HEK293 (cell line): ENCODE data around the gene RNF217.

ENCODE experiments used
- CTCF ChIA-PET: fragments of 350-600 bp; formaldehyde crosslinking; extraction: SDS; loops from one replicate; lab custom pipeline; 2021; ENCODE audit warnings: antibody characterized with exemption; lab: Yijun Ruan, JAX
- POLR2A ChIA-PET: fragments of 300-600 bp; formaldehyde crosslinking; extraction: SDS; loops from one replicate; lab custom pipeline; 2020; ENCODE audit warnings: antibody characterized with exemption, inconsistent platforms; lab: Yijun Ruan, JAX
- H3K27ac ChIP-seq: fragments of 200-500 bp; sonication (Bioruptor generic); 2 replicates; pipeline ENCODE4 v1.5.1; 2014; ENCODE audit warnings: low read depth, low read length, control low read depth, inconsistent platforms; ENCODE audit errors: extremely low read depth
- H3K36me3 ChIP-seq, 2 experiments: fragments of 200-500 bp in 1 of 2; sonication (Bioruptor generic) in 1 of 2; 1 replicate in 1 of 2; 2 replicates in 1 of 2; pipeline ENCODE4 v1.5.1; 2014 to 2017; ENCODE audit warnings: inconsistent platforms in 2 of 2, low read length in 2 of 2; ENCODE audit not compliant: control insufficient read depth in 2 of 2, insufficient read depth in 1 of 2
- H3K4me1 ChIP-seq: fragments of 200-500 bp; sonication (Bioruptor generic); 2 replicates; pipeline ENCODE4 v1.5.1; 2014; ENCODE audit warnings: mild to moderate bottlenecking, low read length, inconsistent platforms; ENCODE audit not compliant: control insufficient read depth, insufficient read depth
- H3K4me3 ChIP-seq: 2 replicates; pipeline ENCODE4 v1.5.1; 2011; ENCODE audit warnings: low read depth, mild to moderate bottlenecking, control low read depth, low read length, moderate library complexity
- H3K9me3 ChIP-seq: fragments of 200-500 bp; sonication (Bioruptor generic); 2 replicates; pipeline ENCODE4 v1.5.1; 2014; ENCODE audit warnings: low read depth, low read length, inconsistent platforms; ENCODE audit not compliant: control insufficient read depth, insufficient read depth
- EGR2 ChIP-seq: fragments of 450-650 bp; formaldehyde crosslinking; IDR thresholded peaks from 2 replicates; pipeline ENCODE4 v1.5.1; 2016; ENCODE audit warnings: low read depth, missing biosample characterization, missing genetic modification characterization
- KLF1 ChIP-seq: fragments of 450-650 bp; formaldehyde crosslinking; IDR thresholded peaks from 2 replicates; pipeline ENCODE4 v1.5.1; 2016; ENCODE audit warnings: missing biosample characterization, missing genetic modification characterization
- PRDM1 ChIP-seq: fragments of 450-650 bp; formaldehyde crosslinking; IDR thresholded peaks from 2 replicates; pipeline ENCODE4; 2016; ENCODE audit warnings: missing biosample characterization, missing genetic modification characterization
- TRIM28 ChIP-seq: IDR thresholded peaks from 2 replicates; pipeline ENCODE4 v1.6.1; 2011; ENCODE audit warnings: low read length, control low read depth, borderline replicate concordance
- ZFP69B ChIP-seq: fragments of 450-650 bp; formaldehyde crosslinking; IDR thresholded peaks from 2 replicates; pipeline ENCODE4 v1.5.1; 2016; ENCODE audit warnings: missing biosample characterization, missing genetic modification characterization
- ZNF155 ChIP-seq: fragments of 450-650 bp; formaldehyde crosslinking; IDR thresholded peaks from 2 replicates; pipeline ENCODE4 v1.5.1; 2016; ENCODE audit warnings: missing biosample characterization, missing genetic modification characterization
- ZNF302 ChIP-seq: fragments of 450-650 bp; formaldehyde crosslinking; IDR thresholded peaks from 2 replicates; pipeline ENCODE4 v1.5.1; 2016; ENCODE audit warnings: missing biosample characterization, missing genetic modification characterization, low read depth
- ZNF335 ChIP-seq: fragments of 450-650 bp; formaldehyde crosslinking; conservative IDR thresholded peaks from 2 replicates; pipeline ENCODE4 v1.5.1; 2016; ENCODE audit warnings: missing biosample characterization, missing genetic modification characterization
- ZNF529 ChIP-seq: fragments of 450-650 bp; formaldehyde crosslinking; IDR thresholded peaks from 2 replicates; pipeline ENCODE4 v1.5.1; 2017; ENCODE audit warnings: missing genetic modification characterization, missing biosample characterization; ENCODE audit not compliant: insufficient replicate concordance
- ZNF555 ChIP-seq: fragments of 450-650 bp; formaldehyde crosslinking; conservative IDR thresholded peaks from 2 replicates; pipeline ENCODE4 v1.5.1; 2017; ENCODE audit warnings: missing biosample characterization, mild to moderate bottlenecking, missing genetic modification characterization, inconsistent platforms
- ZNF658 ChIP-seq: fragments of 450-650 bp; formaldehyde crosslinking; IDR thresholded peaks from 2 replicates; pipeline ENCODE4; 2016; ENCODE audit warnings: missing biosample characterization, missing genetic modification characterization
- ZNF777 ChIP-seq: fragments of 450-650 bp; formaldehyde crosslinking; IDR thresholded peaks from 2 replicates; pipeline ENCODE4 v1.5.1; 2017; ENCODE audit warnings: missing biosample characterization, missing genetic modification characterization, borderline replicate concordance
- ZNF830 ChIP-seq: fragments of 450-650 bp; IDR thresholded peaks from 2 replicates; pipeline ENCODE4 v1.5.0; 2018; ENCODE audit warnings: missing biosample characterization, missing genetic modification characterization, low read depth, mild to moderate bottlenecking, moderate library complexity
- TF ChIP-seq, protein P1 (sequence below): fragments of 450-650 bp; formaldehyde crosslinking; optimal IDR thresholded peaks from 2 replicates; pipeline ENCODE3; 2016; ENCODE audit warnings: missing biosample characterization, mild to moderate bottlenecking, missing genetic modification characterization
- TF ChIP-seq, protein P2 (sequence below): fragments of 450-650 bp; formaldehyde crosslinking; IDR thresholded peaks from 2 replicates; pipeline ENCODE4 v1.5.1; 2016; ENCODE audit warnings: missing biosample characterization, missing genetic modification characterization
- TF ChIP-seq, protein P3 (sequence below): fragments of 450-650 bp; formaldehyde crosslinking; IDR thresholded peaks from 2 replicates; pipeline ENCODE4 v1.5.1; 2016; ENCODE audit warnings: missing biosample characterization, missing genetic modification characterization
- TF ChIP-seq, protein P4 (sequence below): fragments of 450-650 bp; formaldehyde crosslinking; IDR thresholded peaks from 2 replicates; pipeline ENCODE4 v1.5.1; 2016; ENCODE audit warnings: missing biosample characterization, missing genetic modification characterization
- TF ChIP-seq, protein P5 (sequence below): fragments of 450-650 bp; formaldehyde crosslinking; IDR thresholded peaks from 2 replicates; pipeline ENCODE4 v1.5.1; 2016; ENCODE audit warnings: missing biosample characterization, missing genetic modification characterization

Gene RNF217

DNA sequence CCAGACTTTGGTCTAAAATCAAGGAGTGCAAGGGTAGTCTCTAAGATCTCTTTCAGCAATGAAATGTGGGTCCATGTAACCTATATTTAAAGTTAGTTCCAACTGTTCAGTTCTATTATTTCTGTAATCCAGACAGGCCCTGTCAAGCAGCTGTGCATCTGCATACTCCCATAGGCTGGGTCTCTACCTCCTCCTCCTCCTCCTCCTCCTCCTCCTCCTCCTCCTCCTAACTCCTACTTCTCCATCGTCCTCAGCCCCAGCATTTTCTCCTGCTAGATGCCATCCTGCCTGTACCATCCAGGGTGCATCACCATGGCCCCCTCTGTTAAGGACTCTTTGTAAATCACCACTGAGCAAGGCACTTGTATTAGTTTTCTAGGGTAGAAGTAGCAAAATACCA is 138.9 kb downstream of the RNF217 start:
- H3K9me3 ChIP-seq, result no peaks in the 10 kb centered on the region
- TF ChIP-seq, protein P1, sequence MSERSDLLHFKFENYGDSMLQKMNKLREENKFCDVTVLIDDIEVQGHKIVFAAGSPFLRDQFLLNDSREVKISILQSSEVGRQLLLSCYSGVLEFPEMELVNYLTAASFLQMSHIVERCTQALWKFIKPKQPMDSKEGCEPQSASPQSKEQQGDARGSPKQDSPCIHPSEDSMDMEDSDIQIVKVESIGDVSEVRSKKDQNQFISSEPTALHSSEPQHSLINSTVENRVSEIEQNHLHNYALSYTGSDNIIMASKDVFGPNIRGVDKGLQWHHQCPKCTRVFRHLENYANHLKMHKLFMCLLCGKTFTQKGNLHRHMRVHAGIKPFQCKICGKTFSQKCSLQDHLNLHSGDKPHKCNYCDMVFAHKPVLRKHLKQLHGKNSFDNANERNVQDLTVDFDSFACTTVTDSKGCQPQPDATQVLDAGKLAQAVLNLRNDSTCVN (tag by site-specific recombination), result no peak
- peak; percentile 39; the same call in 1 of the 2 replicates for TF ChIP-seq EGR2
- CTCF ChIA-PET, result interaction anchor here (0.7 to 4.3 kb wide), 2 partner anchors 13 to 231 kb away, joined by 5 to 28 read pairs; no protein-coding TSS in a partner anchor
- H3K27ac ChIP-seq, result no peak overlapping the region
- H3K36me3 ChIP-seq, result no peaks in the 10 kb centered on the region
- no peak overlapping the region for H3K4me3 ChIP-seq
- POLR2A ChIA-PET, result no interaction called here
- peaks cover 3% of the 10 kb centered on the region for H3K4me1 ChIP-seq

DNA sequence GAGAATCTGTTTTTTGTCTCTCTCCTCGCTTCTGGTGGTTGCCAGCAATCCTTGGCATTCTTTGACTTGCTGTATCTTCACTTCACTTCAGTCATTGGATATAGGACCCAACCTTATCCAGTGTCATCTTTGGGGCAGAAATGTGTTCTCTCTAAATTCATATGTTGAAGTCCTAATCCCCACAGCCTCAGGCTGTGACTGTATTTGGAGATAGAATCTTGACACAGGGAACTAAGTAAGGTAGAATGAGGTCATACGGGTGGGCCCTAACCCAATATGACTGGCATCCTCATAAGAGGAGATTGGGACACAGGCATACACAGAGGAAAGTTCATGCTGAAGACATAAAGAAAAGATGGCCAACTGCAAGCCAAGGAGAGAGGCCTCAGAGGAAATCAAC is 139.4 kb downstream of the RNF217 start:
- no peaks in the 10 kb centered on the region for H3K36me3 ChIP-seq
- TF ChIP-seq ZNF830 (tag by site-specific recombination) (no peak), KLF1 (tag by site-specific recombination) (0 out of 2 replicates have a peak, but pooled peaks have one; percentile 15), ZNF335 (tag by site-specific recombination) (0 out of 2 replicates have a peak, but pooled peaks have one; percentile 13), ZFP69B (tag by site-specific recombination) (peak; percentile 74; the same call in 1 of the 2 replicates)
- TF ChIP-seq, protein P2, sequence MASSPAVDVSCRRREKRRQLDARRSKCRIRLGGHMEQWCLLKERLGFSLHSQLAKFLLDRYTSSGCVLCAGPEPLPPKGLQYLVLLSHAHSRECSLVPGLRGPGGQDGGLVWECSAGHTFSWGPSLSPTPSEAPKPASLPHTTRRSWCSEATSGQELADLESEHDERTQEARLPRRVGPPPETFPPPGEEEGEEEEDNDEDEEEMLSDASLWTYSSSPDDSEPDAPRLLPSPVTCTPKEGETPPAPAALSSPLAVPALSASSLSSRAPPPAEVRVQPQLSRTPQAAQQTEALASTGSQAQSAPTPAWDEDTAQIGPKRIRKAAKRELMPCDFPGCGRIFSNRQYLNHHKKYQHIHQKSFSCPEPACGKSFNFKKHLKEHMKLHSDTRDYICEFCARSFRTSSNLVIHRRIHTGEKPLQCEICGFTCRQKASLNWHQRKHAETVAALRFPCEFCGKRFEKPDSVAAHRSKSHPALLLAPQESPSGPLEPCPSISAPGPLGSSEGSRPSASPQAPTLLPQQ (tag by site-specific recombination), result peak; percentile 92
- TF ChIP-seq, protein P3, sequence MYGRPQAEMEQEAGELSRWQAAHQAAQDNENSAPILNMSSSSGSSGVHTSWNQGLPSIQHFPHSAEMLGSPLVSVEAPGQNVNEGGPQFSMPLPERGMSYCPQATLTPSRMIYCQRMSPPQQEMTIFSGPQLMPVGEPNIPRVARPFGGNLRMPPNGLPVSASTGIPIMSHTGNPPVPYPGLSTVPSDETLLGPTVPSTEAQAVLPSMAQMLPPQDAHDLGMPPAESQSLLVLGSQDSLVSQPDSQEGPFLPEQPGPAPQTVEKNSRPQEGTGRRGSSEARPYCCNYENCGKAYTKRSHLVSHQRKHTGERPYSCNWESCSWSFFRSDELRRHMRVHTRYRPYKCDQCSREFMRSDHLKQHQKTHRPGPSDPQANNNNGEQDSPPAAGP (tag by site-specific recombination), result no peak
- H3K9me3 ChIP-seq, result no peaks in the 10 kb centered on the region
- POLR2A ChIA-PET, result no interaction called here
- peaks cover 3% of the 10 kb centered on the region for H3K4me1 ChIP-seq
- no peak overlapping the region for H3K27ac ChIP-seq
- CTCF ChIA-PET, result interaction anchor here (0.7 kb wide), 1 partner anchor 231 kb away, joined by 5 read pairs; no protein-coding TSS in a partner anchor
- H3K4me3 ChIP-seq, result no peak overlapping the region

DNA sequence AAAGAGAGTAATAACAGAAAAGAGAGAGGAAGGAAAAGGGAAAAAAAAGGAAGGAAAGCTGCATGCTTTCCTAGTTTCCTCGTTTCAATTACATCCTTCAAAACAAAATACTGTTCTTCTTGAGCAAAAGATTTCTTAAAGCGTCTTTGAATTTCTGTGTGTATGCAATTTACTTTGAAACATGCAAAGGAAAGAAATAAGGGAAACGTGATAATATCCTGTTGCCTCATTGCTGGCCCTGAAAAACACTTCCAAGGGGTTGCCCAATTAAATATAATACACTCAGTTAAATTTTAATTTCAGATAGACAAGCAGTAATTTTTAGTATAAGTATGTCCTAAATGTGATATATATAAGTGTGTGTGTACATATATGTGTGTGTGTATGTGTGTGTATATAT is 140.2 kb downstream of the RNF217 start:
- TF ChIP-seq ZNF555 (tag by site-specific recombination) (no peak), ZNF529 (tag by site-specific recombination) (no peak), PRDM1 (peak; percentile 66), ZNF155 (tag by site-specific recombination) (no peak)
- Histone ChIP-seq H3K36me3 (no peaks in the 10 kb centered on the region), H3K4me1 (peaks cover 3% of the 10 kb centered on the region), H3K27ac (no peak overlapping the region), H3K9me3 (no peaks in the 10 kb centered on the region), H3K4me3 (no peak overlapping the region)
- ChIA-PET POLR2A (no interaction called here), CTCF (interaction anchor here (1.5 kb wide), 1 partner anchor 12 kb away, joined by 4 read pairs; no protein-coding TSS in a partner anchor)

DNA sequence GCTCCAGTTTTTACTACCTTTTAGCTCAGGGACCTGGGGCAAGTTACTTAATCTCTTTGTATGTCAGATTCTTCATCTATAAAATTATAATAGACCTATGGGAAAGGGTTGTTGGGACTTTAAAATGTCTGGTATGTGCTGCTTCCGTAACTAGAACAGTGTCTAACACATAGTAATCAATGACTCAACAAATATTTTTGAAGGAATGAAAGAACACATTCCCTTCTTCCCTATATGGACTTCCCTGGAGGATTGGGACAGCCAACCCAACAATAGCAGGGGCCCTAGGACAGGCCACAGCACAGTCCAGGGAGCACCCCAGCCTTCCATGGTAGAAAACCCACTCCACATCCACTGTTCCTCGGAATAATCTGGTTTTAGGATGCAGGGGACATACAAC is 140.7 kb downstream of the RNF217 start:
- ChIA-PET POLR2A (no interaction called here), CTCF (interaction anchor here (1.5 kb wide), 1 partner anchor 11 kb away, joined by 4 read pairs; no protein-coding TSS in a partner anchor)
- no peak overlapping the region for H3K27ac ChIP-seq

More for the DNA sequence above, 140.7 kb downstream of the RNF217 start:
- Histone ChIP-seq H3K4me3 (no peak overlapping the region), H3K36me3 (no peaks in the 10 kb centered on the region), H3K4me1 (peaks cover 3% of the 10 kb centered on the region), H3K9me3 (no peaks in the 10 kb centered on the region)
- TF ChIP-seq ZNF777 (tag by site-specific recombination), result no peak
- no peak for TF ChIP-seq ZNF302 (tag by site-specific recombination)
- TF ChIP-seq ZNF658 (tag by site-specific recombination), result no peak
- TF ChIP-seq, protein P4, sequence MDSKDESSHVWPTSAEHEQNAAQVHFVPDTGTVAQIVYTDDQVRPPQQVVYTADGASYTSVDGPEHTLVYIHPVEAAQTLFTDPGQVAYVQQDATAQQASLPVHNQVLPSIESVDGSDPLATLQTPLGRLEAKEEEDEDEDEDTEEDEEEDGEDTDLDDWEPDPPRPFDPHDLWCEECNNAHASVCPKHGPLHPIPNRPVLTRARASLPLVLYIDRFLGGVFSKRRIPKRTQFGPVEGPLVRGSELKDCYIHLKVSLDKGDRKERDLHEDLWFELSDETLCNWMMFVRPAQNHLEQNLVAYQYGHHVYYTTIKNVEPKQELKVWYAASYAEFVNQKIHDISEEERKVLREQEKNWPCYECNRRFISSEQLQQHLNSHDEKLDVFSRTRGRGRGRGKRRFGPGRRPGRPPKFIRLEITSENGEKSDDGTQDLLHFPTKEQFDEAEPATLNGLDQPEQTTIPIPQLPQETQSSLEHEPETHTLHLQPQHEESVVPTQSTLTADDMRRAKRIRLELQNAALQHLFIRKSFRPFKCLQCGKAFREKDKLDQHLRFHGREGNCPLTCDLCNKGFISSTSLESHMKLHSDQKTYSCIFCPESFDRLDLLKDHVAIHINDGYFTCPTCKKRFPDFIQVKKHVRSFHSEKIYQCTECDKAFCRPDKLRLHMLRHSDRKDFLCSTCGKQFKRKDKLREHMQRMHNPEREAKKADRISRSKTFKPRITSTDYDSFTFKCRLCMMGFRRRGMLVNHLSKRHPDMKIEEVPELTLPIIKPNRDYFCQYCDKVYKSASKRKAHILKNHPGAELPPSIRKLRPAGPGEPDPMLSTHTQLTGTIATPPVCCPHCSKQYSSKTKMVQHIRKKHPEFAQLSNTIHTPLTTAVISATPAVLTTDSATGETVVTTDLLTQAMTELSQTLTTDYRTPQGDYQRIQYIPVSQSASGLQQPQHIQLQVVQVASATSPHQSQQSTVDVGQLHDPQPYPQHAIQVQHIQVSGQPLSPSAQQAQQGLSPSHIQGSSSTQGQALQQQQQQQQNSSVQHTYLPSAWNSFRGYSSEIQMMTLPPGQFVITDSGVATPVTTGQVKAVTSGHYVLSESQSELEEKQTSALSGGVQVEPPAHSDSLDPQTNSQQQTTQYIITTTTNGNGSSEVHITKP (tag by site-specific recombination), result peak; percentile 22; the same call in 1 of the 2 replicates
- TF ChIP-seq, protein P5, sequence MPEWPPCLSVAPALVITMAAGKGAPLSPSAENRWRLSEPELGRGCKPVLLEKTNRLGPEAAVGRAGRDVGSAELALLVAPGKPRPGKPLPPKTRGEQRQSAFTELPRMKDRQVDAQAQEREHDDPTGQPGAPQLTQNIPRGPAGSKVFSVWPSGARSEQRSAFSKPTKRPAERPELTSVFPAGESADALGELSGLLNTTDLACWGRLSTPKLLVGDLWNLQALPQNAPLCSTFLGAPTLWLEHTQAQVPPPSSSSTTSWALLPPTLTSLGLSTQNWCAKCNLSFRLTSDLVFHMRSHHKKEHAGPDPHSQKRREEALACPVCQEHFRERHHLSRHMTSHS (tag by site-specific recombination), result no peak
- TF ChIP-seq TRIM28, result no peak
- TF ChIP-seq, all 188 proteins: peak for 1
